Transverse colon (tissue), 3 donors: Measurements from ENCODE around the gene FAM47E.

ENCODE experiments used
- CTCF ChIP-seq, 5 experiments: fragments of 200-600 bp in 3 of 5; fragments of 450-650 bp in 2 of 5; sonication (generic) in 3 of 5; IDR thresholded peaks; 1 replicate in 2 of 5; 2 replicates in 3 of 5; pipeline ENCODE4 v1.5.1; 2016 to 2017; ENCODE audit warnings: antibody characterized with exemption in 5 of 5, inconsistent platforms in 3 of 5, mild to moderate bottlenecking in 2 of 5, moderate library complexity in 1 of 5
- EP300 ChIP-seq: sonication (generic); formaldehyde crosslinking; IDR thresholded peaks from one replicate; pipeline ENCODE4 v1.6.1; 2017; ENCODE audit warnings: antibody characterized with exemption, low read depth
- POLR2A ChIP-seq: fragments of 450-650 bp; IDR thresholded peaks from one replicate; pipeline ENCODE4 v1.6.1; 2016; ENCODE audit warnings: antibody characterized with exemption, mild to moderate bottlenecking, moderate library complexity

- TF ChIP-seq CTCF (IDR thresholded peaks at IDR 0.05), result no peak
- TF ChIP-seq EP300, result no peak
- TF ChIP-seq POLR2A, result no peak
Observed at GRCh38 chr4:76212851-76213414, 38.6 kb upstream of the FAM47E start.
